GM23338 (cell line): ENCODE data around the gene TRIM72. TPM values are rescaled to one million over a fixed set of nuclear protein-coding genes. Genes with fewer than 3 reads are reported as not detected.

ENCODE experiments used
- ATAC-seq: fragments of 200-7000 bp; cut with Tn5 transposase; 3 replicates; pipeline ENCODE4 v1.9.1; 2020
- DNase-seq: peaks from one replicate; pipeline ENCODE4 v3.0.0-alpha.2; 2015; ENCODE audit warnings: low spot score
- H2AFZ ChIP-seq: fragments of 200-600 bp; sonication (generic); 2 replicates; pipeline ENCODE4 v1.8.0; 2016; ENCODE audit warnings: antibody characterized with exemption, mild to moderate bottlenecking, moderate library complexity
- H3F3A ChIP-seq: fragments of 200-600 bp; sonication (generic); replicated peaks from 2 replicates; pipeline ENCODE4 v1.8.0; 2017; ENCODE audit warnings: antibody characterized with exemption, mixed run types, low read depth
- H3K27ac ChIP-seq: fragments of 200-600 bp; sonication (generic); 2 replicates; pipeline ENCODE4 v1.6.1; 2016; ENCODE audit warnings: low read depth
- H3K27me3 ChIP-seq: fragments of 200-600 bp; sonication (generic); 2 replicates; pipeline ENCODE4 v1.8.0; 2016; ENCODE audit warnings: mild to moderate bottlenecking, mixed run types, moderate library complexity; ENCODE audit not compliant: insufficient read depth
- H3K36me3 ChIP-seq: fragments of 200-600 bp; sonication (generic); 2 replicates; pipeline ENCODE4 v1.8.0; 2016; ENCODE audit warnings: mild to moderate bottlenecking; ENCODE audit not compliant: insufficient read depth
- H3K4me1 ChIP-seq: fragments of 200-600 bp; sonication (generic); 2 replicates; pipeline ENCODE4 v1.8.0; 2016; ENCODE audit warnings: mild to moderate bottlenecking, moderate library complexity; ENCODE audit not compliant: insufficient read depth
- H3K4me2 ChIP-seq: fragments of 200-600 bp; sonication (generic); 2 replicates; pipeline ENCODE4 v1.7.1; 2017; ENCODE audit warnings: mixed run types
- H3K4me3 ChIP-seq: fragments of 200-600 bp; sonication (generic); 2 replicates; pipeline ENCODE4 v1.6.1; 2016; ENCODE audit warnings: mixed run types
- H3K79me2 ChIP-seq: fragments of 200-600 bp; sonication (generic); replicated peaks from 2 replicates; pipeline ENCODE4 v1.8.0; 2017; ENCODE audit warnings: mild to moderate bottlenecking; ENCODE audit not compliant: insufficient read depth
- H3K9me2 ChIP-seq: fragments of 200-600 bp; sonication (generic); 2 replicates; pipeline ENCODE4 v1.8.0; 2017; ENCODE audit not compliant: insufficient read depth
- H4K20me1 ChIP-seq: fragments of 200-600 bp; sonication (generic); replicated peaks from 2 replicates; pipeline ENCODE4 v1.8.0; 2017; ENCODE audit warnings: mild to moderate bottlenecking; ENCODE audit not compliant: insufficient read depth
- H3K27ac Mint-ChIP-seq: 2 replicates; pipeline ENCODE4 v1.8.0; 2020; ENCODE audit warnings: inconsistent platforms, mild to moderate bottlenecking, moderate library complexity, mixed read lengths
- H3K27me3 Mint-ChIP-seq: 3 replicates; pipeline ENCODE4 v1.8.0; 2022; ENCODE audit warnings: low read depth, mild to moderate bottlenecking, moderate library complexity, mixed read lengths, inconsistent platforms; ENCODE audit not compliant: insufficient read depth, poor library complexity
- H3K36me3 Mint-ChIP-seq: 3 replicates; pipeline ENCODE4 v1.8.0; 2021; ENCODE audit warnings: low read depth, mild to moderate bottlenecking, inconsistent platforms, moderate library complexity, mixed read lengths
- H3K4me1 Mint-ChIP-seq: 3 replicates; pipeline ENCODE4 v1.8.0; 2020; ENCODE audit warnings: mild to moderate bottlenecking, inconsistent platforms, mixed read lengths
- H3K4me3 Mint-ChIP-seq: 3 replicates; pipeline ENCODE4 v1.8.0; 2021; ENCODE audit warnings: moderate library complexity, mild to moderate bottlenecking, inconsistent platforms, mixed read lengths
- H3K9me3 Mint-ChIP-seq: 3 replicates; pipeline ENCODE4 v1.8.0; 2020; ENCODE audit warnings: moderate library complexity, mild to moderate bottlenecking, inconsistent platforms, mixed read lengths
- CREB1 ChIP-seq: fragments of 250-450 bp; sonication (Bioruptor Pico); IDR thresholded peaks from 2 replicates; pipeline ENCODE4 v1.5.0; 2020; ENCODE audit warnings: low read depth, mild to moderate bottlenecking, moderate library complexity
- EZH2 ChIP-seq: fragments of 200-600 bp; sonication (generic); IDR thresholded peaks from one replicate; pipeline ENCODE4 v1.8.0; 2017; ENCODE audit warnings: antibody characterized with exemption, mild to moderate bottlenecking, low read depth; ENCODE audit not compliant: unreplicated experiment
- EZH2phosphoT487 ChIP-seq: fragments of 200-600 bp; sonication (generic); IDR thresholded peaks from one replicate; pipeline ENCODE4 v1.8.1; 2018; ENCODE audit warnings: antibody characterized with exemption; ENCODE audit not compliant: unreplicated experiment
- POLR2AphosphoS5 ChIP-seq: IDR thresholded peaks from 2 replicates; pipeline ENCODE4 v1.6.1; 2016; ENCODE audit warnings: antibody characterized with exemption, low read depth
- STAT1 ChIP-seq: IDR thresholded peaks from one replicate; pipeline ENCODE4 v1.6.1; 2016; ENCODE audit warnings: antibody characterized with exemption; ENCODE audit not compliant: unreplicated experiment
- polyA plus RNA-seq: library from polyadenylated mRNA; unstranded; fragments of >200 nt; fragmentation: Nextera tagmentation; extraction: Ambion mirVana; gene quantifications from 2 replicates; pipeline ENCODE4 v1.2.1, GENCODE V29; 2016
- total RNA-seq: library from RNA; depleted of rRNA; stranded (reverse); fragments of >200 nt; shearing (Covaris generic); gene quantifications from 2 replicates; pipeline ENCODE4 v1.2.3, GENCODE V29; 2014
- TF ChIP-seq, protein P1 (sequence below): fragments of 250-450 bp; sonication (Bioruptor Pico); IDR thresholded peaks from 2 replicates; pipeline ENCODE4 v1.5.0; 2020; ENCODE audit warnings: mild to moderate bottlenecking, moderate library complexity
- TF ChIP-seq, protein P2 (sequence below), 2 experiments: fragments of 200-600 bp in 1 of 2; sonication (generic) in 1 of 2; conservative IDR thresholded peaks; 2 replicates each; pipeline versions ENCODE4 v1.5.1 to v1.6.1; 2016 to 2017; ENCODE audit warnings: antibody characterized with exemption in 2 of 2, low read depth in 2 of 2, mild to moderate bottlenecking in 2 of 2, moderate library complexity in 1 of 2
- TF ChIP-seq, protein P3 (sequence below): IDR thresholded peaks from 2 replicates; pipeline ENCODE4 v1.6.1; 2016; ENCODE audit warnings: antibody characterized with exemption
- TF ChIP-seq, protein P4 (sequence below): IDR thresholded peaks from one replicate; pipeline ENCODE4 v1.6.1; 2018; ENCODE audit warnings: antibody characterized with exemption; ENCODE audit not compliant: unreplicated experiment

Gene TRIM72
- total and polyA plus RNA-seq, 2 experiments from 2014 or later: 0.81 to 1.3 TPM

DNA sequence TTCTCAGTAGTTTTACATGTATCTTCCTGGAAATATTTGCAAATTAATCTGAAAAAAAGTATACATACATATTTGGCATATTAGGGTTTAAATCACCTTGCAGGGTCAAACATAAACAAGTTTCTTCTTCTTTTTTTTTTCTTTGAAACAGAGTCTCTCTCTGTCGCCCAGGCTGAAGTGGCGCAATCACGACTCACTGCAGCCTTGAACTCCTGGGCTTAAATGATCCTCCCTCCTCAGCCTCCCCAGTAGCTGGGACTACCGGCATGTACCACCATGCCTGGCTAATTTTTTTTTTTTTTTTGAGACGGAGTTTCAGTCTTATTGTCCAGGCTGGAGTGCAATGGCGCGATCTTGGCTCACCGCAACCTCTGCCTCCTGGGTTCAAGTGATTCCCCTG is 46.6 kb upstream of the TRIM72 start:
- H3K4me1 ChIP-seq: peaks cover 3% of the 10 kb centered on the region; the same call in 1 of the 2 replicates
- H3K9me2 ChIP-seq: no peaks in the 10 kb centered on the region
- no peak overlapping the region for H3K4me2 ChIP-seq
- TF ChIP-seq EZH2phosphoT487 (no peak), CREB1 (no peak), POLR2AphosphoS5 (no peak), STAT1 (no peak), EZH2 (no peak)
- TF ChIP-seq, protein P1, sequence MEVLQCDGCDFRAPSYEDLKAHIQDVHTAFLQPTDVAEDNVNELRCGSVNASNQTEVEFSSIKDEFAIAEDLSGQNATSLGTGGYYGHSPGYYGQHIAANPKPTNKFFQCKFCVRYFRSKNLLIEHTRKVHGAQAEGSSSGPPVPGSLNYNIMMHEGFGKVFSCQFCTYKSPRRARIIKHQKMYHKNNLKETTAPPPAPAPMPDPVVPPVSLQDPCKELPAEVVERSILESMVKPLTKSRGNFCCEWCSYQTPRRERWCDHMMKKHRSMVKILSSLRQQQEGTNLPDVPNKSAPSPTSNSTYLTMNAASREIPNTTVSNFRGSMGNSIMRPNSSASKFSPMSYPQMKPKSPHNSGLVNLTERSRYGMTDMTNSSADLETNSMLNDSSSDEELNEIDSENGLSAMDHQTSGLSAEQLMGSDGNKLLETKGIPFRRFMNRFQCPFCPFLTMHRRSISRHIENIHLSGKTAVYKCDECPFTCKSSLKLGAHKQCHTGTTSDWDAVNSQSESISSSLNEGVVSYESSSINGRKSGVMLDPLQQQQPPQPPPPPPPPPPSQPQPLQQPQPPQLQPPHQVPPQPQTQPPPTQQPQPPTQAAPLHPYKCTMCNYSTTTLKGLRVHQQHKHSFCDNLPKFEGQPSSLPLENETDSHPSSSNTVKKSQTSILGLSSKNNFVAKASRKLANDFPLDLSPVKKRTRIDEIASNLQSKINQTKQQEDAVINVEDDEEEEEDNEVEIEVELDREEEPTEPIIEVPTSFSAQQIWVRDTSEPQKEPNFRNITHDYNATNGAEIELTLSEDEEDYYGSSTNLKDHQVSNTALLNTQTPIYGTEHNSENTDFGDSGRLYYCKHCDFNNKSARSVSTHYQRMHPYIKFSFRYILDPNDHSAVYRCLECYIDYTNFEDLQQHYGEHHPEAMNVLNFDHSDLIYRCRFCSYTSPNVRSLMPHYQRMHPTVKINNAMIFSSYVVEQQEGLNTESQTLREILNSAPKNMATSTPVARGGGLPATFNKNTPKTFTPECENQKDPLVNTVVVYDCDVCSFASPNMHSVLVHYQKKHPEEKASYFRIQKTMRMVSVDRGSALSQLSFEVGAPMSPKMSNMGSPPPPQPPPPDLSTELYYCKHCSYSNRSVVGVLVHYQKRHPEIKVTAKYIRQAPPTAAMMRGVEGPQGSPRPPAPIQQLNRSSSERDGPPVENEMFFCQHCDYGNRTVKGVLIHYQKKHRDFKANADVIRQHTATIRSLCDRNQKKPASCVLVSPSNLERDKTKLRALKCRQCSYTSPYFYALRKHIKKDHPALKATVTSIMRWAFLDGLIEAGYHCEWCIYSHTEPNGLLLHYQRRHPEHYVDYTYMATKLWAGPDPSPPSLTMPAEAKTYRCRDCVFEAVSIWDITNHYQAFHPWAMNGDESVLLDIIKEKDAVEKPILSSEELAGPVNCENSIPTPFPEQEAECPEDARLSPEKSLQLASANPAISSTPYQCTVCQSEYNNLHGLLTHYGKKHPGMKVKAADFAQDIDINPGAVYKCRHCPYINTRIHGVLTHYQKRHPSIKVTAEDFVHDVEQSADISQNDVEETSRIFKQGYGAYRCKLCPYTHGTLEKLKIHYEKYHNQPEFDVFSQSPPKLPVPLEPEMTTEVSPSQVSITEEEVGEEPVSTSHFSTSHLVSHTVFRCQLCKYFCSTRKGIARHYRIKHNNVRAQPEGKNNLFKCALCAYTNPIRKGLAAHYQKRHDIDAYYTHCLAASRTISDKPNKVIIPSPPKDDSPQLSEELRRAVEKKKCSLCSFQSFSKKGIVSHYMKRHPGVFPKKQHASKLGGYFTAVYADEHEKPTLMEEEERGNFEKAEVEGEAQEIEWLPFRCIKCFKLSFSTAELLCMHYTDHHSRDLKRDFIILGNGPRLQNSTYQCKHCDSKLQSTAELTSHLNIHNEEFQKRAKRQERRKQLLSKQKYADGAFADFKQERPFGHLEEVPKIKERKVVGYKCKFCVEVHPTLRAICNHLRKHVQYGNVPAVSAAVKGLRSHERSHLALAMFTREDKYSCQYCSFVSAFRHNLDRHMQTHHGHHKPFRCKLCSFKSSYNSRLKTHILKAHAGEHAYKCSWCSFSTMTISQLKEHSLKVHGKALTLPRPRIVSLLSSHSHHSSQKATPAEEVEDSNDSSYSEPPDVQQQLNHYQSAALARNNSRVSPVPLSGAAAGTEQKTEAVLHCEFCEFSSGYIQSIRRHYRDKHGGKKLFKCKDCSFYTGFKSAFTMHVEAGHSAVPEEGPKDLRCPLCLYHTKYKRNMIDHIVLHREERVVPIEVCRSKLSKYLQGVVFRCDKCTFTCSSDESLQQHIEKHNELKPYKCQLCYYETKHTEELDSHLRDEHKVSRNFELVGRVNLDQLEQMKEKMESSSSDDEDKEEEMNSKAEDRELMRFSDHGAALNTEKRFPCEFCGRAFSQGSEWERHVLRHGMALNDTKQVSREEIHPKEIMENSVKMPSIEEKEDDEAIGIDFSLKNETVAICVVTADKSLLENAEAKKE (CRISPR knock-in tag): no peak
- TF ChIP-seq, protein P2, sequence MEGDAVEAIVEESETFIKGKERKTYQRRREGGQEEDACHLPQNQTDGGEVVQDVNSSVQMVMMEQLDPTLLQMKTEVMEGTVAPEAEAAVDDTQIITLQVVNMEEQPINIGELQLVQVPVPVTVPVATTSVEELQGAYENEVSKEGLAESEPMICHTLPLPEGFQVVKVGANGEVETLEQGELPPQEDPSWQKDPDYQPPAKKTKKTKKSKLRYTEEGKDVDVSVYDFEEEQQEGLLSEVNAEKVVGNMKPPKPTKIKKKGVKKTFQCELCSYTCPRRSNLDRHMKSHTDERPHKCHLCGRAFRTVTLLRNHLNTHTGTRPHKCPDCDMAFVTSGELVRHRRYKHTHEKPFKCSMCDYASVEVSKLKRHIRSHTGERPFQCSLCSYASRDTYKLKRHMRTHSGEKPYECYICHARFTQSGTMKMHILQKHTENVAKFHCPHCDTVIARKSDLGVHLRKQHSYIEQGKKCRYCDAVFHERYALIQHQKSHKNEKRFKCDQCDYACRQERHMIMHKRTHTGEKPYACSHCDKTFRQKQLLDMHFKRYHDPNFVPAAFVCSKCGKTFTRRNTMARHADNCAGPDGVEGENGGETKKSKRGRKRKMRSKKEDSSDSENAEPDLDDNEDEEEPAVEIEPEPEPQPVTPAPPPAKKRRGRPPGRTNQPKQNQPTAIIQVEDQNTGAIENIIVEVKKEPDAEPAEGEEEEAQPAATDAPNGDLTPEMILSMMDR (conservative IDR thresholded peaks at IDR 0.05; ENCODE audit: low read depth in 2 of 2): no peak
- TF ChIP-seq, protein P3, sequence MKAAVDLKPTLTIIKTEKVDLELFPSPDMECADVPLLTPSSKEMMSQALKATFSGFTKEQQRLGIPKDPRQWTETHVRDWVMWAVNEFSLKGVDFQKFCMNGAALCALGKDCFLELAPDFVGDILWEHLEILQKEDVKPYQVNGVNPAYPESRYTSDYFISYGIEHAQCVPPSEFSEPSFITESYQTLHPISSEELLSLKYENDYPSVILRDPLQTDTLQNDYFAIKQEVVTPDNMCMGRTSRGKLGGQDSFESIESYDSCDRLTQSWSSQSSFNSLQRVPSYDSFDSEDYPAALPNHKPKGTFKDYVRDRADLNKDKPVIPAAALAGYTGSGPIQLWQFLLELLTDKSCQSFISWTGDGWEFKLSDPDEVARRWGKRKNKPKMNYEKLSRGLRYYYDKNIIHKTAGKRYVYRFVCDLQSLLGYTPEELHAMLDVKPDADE: no peak
- TF ChIP-seq, protein P4, sequence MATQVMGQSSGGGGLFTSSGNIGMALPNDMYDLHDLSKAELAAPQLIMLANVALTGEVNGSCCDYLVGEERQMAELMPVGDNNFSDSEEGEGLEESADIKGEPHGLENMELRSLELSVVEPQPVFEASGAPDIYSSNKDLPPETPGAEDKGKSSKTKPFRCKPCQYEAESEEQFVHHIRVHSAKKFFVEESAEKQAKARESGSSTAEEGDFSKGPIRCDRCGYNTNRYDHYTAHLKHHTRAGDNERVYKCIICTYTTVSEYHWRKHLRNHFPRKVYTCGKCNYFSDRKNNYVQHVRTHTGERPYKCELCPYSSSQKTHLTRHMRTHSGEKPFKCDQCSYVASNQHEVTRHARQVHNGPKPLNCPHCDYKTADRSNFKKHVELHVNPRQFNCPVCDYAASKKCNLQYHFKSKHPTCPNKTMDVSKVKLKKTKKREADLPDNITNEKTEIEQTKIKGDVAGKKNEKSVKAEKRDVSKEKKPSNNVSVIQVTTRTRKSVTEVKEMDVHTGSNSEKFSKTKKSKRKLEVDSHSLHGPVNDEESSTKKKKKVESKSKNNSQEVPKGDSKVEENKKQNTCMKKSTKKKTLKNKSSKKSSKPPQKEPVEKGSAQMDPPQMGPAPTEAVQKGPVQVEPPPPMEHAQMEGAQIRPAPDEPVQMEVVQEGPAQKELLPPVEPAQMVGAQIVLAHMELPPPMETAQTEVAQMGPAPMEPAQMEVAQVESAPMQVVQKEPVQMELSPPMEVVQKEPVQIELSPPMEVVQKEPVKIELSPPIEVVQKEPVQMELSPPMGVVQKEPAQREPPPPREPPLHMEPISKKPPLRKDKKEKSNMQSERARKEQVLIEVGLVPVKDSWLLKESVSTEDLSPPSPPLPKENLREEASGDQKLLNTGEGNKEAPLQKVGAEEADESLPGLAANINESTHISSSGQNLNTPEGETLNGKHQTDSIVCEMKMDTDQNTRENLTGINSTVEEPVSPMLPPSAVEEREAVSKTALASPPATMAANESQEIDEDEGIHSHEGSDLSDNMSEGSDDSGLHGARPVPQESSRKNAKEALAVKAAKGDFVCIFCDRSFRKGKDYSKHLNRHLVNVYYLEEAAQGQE: no peak
- no peak overlapping the region for H3K27ac Mint-ChIP-seq
- H3K4me3 ChIP-seq: no peak overlapping the region
- H2AFZ ChIP-seq: no peak overlapping the region
- H3K4me1 Mint-ChIP-seq: peaks cover 8% of the 10 kb centered on the region
- no peak overlapping the region for H3K4me3 Mint-ChIP-seq
- H4K20me1 ChIP-seq: no peaks in the 10 kb centered on the region
- no peak for ATAC-seq
- no peaks in the 10 kb centered on the region for H3K79me2 ChIP-seq
- no peaks in the 10 kb centered on the region for H3K27me3 ChIP-seq
- no peak for DNase-seq
- H3K27me3 Mint-ChIP-seq: peaks cover 6% of the 10 kb centered on the region
- H3K36me3 ChIP-seq: no peaks in the 10 kb centered on the region
- H3K36me3 Mint-ChIP-seq: no peaks in the 10 kb centered on the region; the same call in 2 of the 3 replicates
- H3K9me3 Mint-ChIP-seq: no peaks in the 10 kb centered on the region; the same call in 1 of the 3 replicates
- H3K27ac ChIP-seq: no peak overlapping the region
- H3F3A ChIP-seq: no peaks in the 10 kb centered on the region
